C4-2B (cell line): Measurements from ENCODE around the gene PIAS4.
A peak's percentile ranks its signal among the peaks of the same experiment; 100 is the strongest.

Experiments
- H3K27ac ChIP-seq: fragments of 450-650 bp; 2 replicates; pipeline ENCODE4 v1.5.1; 2017
- CTCF ChIP-seq: fragments of 450-650 bp; conservative IDR thresholded peaks from 2 replicates; pipeline ENCODE4 v1.5.1; 2017; ENCODE audit warnings: mild to moderate bottlenecking
- ZFX ChIP-seq: fragments of 450-650 bp; IDR thresholded peaks from 2 replicates; pipeline ENCODE4 v1.6.1; 2017

The PIAS4 gene

DNA sequence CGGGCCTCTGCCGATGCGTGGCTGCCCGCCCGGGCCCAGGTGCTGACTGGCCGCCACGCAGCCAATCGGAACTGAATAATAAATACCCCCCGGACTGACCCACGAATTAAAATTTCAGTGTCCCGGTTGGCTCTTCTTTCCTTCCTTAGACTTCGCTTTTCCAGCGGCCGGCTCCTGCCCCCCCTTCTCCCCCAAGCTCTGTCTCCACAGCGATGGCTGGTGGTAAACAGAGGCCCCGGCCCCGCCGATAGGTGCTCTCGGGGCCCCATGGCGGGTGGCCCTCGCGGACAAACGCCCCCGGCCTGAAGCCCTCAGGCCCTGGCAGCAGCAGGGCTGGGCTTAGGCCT lies 56.6 kb downstream of the PIAS4 start:
- TF ChIP-seq ZFX (peak; percentile 66; the same call in 1 of the 2 replicates), CTCF (no peak)
- H3K27ac ChIP-seq = peak overlapping the region; percentile 99

DNA sequence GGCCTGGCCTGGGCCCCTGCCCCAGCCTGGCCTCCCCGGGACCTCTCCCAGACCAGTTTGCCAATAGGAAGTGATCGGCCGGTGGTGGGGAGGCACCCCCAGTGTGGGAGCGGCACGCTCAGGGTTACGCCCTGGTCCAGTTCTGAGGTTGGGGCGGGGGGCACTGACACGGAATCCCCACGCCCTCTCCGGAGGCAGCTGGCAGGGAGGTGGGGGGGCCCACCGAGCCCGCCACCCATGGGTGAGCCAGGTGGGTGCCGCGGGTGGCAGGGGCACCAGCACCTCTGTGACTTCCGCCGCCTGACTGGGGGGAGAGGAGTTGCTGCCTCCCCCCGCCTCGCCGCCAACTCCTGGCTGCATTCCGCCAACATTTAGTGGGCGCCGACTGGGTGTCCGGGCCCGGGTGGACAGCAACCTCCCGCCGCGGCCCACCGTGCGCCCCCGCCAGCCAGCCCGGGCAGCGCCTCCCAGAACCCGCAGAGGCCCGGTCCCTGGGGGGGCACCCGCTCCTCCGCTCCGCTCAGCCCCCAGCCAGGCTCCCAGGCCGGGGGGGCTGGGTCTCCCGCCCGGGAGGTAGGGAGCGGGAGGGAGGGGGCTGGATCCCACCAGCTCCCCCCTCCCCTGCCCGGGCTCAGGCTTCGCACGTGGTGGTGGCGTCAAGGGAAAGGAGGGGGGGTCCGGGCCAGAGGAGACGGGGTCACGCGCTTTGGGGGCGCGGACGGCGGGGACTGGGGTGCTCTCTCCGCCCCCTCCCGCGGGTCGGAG lies 57.1 kb downstream of the PIAS4 start:
- no peak for TF ChIP-seq CTCF
- TF ChIP-seq ZFX = no peak; the same call in 1 of the 2 replicates
- H3K27ac ChIP-seq = peak overlapping the region; percentile 99

- H3K27ac ChIP-seq = peak overlapping the region; percentile 99
- TF ChIP-seq ZFX (peak; percentile 99), CTCF (no peak)
Measured at GRCh38 chr19:4065430-4066175, 58.1 kb downstream of the PIAS4 start.

DNA sequence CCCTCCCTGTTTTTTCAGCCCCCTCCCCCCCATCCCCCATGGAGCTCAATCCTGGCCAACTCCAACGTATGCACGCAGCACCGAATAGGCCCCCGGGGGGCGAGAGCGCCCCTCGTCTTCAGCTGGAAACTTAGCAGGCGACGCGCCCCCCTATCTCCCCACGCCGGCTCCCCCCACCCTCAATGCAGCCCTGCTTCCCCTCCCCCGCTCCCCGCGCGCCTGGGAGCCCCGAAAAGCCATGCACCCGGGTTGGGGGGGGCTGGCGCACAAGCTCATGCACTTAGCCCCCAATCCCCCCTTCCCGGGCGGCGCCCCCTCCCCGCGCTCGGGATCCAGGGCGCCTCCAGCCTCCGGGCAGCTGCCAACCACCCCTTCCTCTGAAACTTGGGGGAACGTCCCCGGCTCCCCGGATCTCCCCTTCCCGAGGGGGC lies 58.7 kb downstream of the PIAS4 start:
- peak overlapping the region; percentile 99 for H3K27ac ChIP-seq
- no peak for TF ChIP-seq ZFX
- TF ChIP-seq CTCF = no peak

GRCh38 chr19:4066682-4067395 lies 59.3 kb downstream of the PIAS4 start, which contains the start of gene ZBTB7A:
Gene ZBTB7A, minus strand, starts transcription at chr19:4066899. Its CDS starts 11,667 bp downstream, at chr19:4055232.
- TF ChIP-seq CTCF (no peak), ZFX (0 out of 2 replicates have a peak, but pooled peaks have one; percentile 33)

GRCh38 chr19:4067396-4068046 lies 60.0 kb downstream of the PIAS4 start:
- TF ChIP-seq CTCF (no peak), ZFX (no peak)
- H3K27ac ChIP-seq = peak overlapping the region; percentile 99; the same call in 1 of the 2 replicates

More at GRCh38 chr19:4066682-4067395, 59.3 kb downstream of the PIAS4 start, which contains the start of gene ZBTB7A:
- peak within 1 kb of the TSS; percentile 99 for H3K27ac ChIP-seq
